Right ventricle myocardium inferior (tissue), 1 donor: ENCODE results near the gene DRC3. TPM values are rescaled to one million over a fixed set of nuclear protein-coding genes. Genes with fewer than 3 reads are reported as not detected.

Source experiments
- ATAC-seq: fragments of 200-7000 bp; cut with Tn5 transposase; one replicate; pipeline ENCODE4 v1.9.1; 2020; ENCODE audit warnings: mild to moderate bottlenecking, moderate library complexity
- DNase-seq: peaks from one replicate; pipeline ENCODE4 v3.0.0; 2021; ENCODE audit errors: missing footprints
- intact Hi-C: fragments of 100-400 bp; cut with DNase I; formaldehyde crosslinking; loops from one replicate; pipeline ENCODE4 v1.11.0; 2022
- total RNA-seq: library from RNA; stranded (reverse); fragmentation: NEBNext Ultra II Directional; extraction: Animal tissue kit (Norgen Biotek cat#: 25700); gene quantifications from one replicate; pipeline ENCODE4 v1.2.1, GENCODE V29; 2021
- donor health status: DM: no; HTN: yes; CAD: no; lungs with severe emphysema.

Gene DRC3
- total RNA-seq, 1 donor from 2014 or later: 1.6 TPM

DNA sequence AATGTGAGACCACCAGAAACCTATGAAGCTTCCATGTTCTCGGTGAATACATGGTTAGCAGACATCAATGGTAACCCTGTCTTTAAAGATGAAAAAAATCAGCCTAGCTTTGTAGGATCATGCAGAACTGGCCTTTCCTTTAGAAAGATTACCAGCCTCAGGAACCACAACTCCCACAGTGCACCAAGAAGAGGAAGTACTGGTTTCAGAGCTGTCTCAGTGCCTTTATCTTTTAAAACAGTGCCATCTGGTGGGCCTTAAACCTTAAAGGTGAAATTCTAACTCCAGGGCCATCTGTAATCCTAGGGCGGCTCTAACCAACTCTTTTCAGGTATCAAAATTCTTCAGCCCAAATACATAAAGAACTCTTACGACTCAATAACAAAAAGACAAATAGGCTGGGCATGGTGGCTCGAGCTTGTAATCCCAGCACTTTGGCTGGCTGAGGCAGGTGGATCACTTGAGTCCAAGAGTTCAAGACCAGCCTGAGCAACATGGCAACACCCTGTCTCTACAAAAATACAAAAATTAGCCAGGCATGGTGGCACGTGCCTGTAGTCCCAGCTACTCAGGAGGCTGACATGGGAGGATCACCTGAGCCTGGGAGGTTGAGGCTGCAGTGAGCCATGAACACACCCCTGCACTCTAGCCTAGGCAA is 60.9 kb downstream of the DRC3 start:
- intact Hi-C loops: loop anchor here (1.0 to 5.0 kb wide), 5 partner anchors 39 to 352 kb away; partner anchors contain the start of genes DRC3, RAI1 and TOM1L2
- ATAC-seq (peak; percentile 89), DNase-seq (no peak)

DNA sequence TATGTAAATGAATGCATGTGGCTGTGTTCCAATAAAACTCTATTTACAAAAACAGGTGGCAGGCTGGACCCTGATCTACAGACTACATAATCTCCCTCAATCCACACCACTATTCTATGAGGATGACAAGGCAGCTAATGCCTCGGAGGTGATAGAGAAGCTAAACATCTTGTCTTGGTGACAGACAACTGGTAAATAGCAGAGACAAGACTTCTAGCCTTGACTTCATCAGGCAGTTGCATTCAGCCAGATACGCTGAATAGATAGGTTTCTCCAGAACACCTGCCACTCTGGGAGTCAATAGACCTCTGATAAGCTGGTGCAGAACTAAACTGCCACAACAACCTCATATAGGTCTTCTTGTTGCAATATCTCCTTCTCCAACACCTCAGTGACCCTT is 63.0 kb downstream of the DRC3 start:
- DNase-seq (no peak), ATAC-seq (no peak)
- intact Hi-C loops: loop anchor here (5.0 kb wide), 1 partner anchor 363 kb away; no protein-coding TSS in a partner anchor

DNA sequence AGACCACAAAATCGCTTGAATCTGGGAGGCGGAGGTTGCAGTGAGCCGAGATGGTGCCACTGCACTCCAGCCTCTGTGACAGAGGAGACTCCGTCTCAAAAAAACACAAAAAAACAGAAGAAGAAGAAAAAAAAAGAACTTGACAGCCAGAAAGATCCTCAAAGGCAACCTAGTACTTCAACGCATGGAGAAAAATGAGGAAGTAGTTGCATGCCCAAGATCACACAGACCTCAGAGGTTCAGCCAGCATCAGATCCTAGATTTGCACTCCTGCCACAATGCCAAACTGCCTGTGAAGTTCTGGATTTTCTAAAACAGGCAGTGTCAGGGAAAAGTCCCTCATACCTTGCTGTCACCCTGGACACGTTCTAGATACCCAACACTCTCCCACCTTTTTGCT is 64.8 kb downstream of the DRC3 start:
- intact Hi-C loops: loop anchor here (5.0 kb wide), 1 partner anchor 365 kb away; no protein-coding TSS in a partner anchor
- ATAC-seq (no peak), DNase-seq (no peak)

DNA sequence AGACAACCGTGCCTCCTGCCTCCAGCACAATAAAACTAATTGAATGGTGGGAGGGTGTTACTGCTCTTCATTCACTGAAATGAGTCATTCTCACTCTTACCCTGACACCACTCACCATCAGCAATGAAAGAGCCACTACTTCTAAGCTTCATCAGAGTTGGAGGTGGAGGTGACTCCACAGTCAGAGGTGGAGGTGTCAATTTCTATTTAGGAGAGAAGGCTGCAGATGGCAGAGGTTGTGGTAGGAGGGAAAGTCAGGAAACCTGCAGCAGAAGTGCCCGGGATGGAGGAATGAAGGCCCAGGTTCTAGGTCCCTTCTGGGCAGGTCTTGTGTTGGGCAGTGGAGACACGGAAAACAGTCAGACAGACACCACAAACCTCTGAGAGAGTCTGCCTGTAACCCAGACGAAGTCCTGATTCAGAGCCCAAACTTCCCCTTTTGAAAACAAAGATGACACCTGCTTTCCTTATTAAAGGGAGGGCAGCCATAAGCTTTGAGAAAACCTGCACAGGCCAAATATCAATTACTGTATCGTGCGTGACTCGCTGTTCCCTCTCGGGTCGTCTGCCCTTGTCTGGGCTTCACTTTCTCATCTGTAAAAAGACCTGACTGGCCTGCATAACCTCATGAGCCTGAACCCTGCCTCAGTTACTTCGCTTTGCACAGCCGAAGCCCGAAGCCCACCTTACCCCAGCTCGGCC is 65.6 kb downstream of the DRC3 start:
- ATAC-seq (no peak), DNase-seq (no peak)
- intact Hi-C loops: loop anchor here (5.0 kb wide), 1 partner anchor 366 kb away; no protein-coding TSS in a partner anchor

DNA sequence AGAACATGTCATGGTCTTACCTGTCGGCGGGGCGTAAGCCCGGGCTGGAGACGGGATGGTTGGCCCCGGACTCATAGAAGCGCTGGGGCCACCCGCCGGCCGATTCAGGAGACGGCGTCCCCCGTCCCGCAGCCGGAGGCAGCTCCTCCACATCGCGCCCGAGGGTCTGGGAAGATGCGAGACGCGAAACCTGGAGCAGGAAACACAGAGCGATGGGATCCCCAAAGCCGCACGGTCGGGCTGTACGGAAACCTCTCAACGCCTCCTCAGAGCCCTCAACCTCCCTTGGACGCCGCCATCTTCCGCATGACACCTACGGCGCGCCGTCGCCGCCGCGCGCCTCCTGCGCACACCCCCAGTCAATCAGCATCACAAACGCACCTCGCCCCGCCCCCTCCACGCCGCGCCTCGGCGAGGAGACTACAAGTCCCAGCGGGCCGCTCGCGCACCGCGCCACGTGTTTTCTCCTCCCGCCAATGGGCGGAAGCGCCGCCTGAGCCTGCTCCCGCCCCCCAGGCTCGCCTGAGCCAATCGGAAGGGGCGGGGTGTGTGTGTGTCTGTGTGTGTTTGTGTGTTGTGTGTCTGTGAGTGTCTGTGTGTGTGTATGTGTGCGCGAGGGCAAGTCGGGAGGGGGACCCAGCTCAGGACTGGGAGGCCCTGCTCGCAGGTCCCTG is 66.3 kb downstream of the DRC3 start, which contains the start of the genes ATPAF2 and GID4:
Gene ATPAF2, minus strand, starts transcription at position 308 of the 674 bp plus-strand sequence. Its CDS starts 155 bp downstream, at position 153.
Gene GID4, plus strand, starts transcription at position 548 of the 674 bp plus-strand sequence. Its CDS starts 57 bp downstream, at position 605.
- peak; percentile 100 for DNase-seq
- intact Hi-C loops: loop anchor here (5.0 kb wide), 1 partner anchor 367 kb away; no protein-coding TSS in a partner anchor
- ATAC-seq: peak; percentile 97

DNA sequence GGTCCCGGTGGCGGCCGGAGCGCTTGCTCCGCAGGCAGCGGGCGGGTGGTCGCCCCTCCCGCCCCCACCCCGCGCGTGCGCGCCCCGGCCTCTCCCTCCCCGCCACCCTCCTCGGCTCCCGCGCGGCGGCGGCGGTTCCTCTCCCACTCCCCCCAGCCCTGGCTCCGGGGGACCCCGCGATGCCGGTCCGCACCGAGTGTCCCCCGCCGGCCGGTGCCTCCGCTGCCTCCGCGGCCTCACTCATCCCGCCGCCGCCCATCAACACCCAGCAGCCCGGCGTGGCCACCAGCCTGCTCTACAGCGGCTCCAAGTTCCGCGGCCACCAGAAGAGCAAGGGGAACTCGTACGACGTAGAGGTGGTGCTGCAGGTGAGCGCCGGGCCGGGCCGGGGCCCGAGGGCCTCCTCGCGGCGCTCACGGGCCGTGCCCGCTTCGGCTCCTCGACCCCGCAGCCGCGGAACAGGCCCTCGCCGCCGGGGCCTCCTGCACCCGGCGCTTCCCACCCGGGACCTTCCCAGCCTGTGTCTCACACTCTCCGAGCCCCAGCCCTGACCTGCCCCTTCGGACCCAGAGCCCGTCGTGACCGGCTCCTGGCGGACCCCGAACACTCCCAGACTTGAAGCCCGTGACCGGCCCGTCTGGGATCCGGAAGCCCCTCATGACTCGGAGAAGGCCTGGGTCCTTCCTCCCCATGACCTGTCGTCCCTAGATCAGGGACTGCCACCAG is 67.0 kb downstream of the DRC3 start:
- ATAC-seq (peak; percentile 61), DNase-seq (peak; percentile 79)
- intact Hi-C loops: loop anchor here (5.0 kb wide), 1 partner anchor 367 kb away; no protein-coding TSS in a partner anchor

DNA sequence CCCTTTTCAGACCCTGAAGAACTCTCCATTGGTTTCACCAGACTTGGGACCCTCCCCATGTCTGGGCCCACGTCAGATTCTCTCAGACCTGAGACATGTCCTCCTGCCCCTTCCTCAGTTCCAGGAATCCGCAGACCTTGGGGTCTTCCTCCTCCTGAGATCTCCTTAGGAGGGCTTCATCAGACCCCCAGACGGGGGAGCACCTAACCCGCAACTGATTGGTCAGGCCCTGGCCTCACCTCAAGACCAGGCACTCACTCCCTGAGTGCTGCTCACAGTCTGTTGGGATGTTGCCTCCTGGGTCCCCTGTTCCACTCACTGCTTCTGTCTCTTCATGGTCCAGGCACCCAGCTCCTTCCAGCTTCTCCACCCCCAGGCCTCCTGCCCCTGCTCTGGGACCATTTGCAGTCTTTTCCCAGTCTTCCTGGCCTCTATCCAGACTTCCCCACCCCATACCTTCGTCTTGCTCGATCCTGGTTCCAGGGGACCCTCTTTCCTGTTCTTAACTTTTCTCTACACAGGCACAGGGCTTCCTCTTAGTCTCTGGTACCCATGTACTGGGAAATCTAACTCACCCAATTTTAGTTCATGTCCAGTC is 67.7 kb downstream of the DRC3 start:
- DNase-seq: no peak
- intact Hi-C loops: no loop called here
- no peak for ATAC-seq

DNA sequence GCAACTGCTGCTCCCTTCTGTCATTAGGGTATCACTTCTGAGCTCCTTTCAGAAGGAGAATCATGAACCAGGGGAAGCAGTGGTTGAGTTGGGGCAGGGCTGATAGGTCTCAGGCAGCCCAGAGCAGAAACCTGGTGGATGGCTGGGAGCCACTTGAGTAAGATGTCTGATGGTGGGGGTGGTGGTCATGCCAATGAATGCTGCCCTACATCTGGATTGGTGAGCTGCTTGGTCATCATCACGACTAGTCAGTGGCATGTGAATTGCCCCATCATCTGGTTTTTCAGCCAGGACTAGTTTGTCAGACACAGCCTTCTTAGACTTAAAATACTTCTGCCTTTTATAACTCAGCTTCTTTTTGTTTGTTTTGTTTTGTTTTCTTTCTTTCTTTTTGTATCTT is 69.1 kb downstream of the DRC3 start:
- no peak for DNase-seq
- intact Hi-C loops: no loop called here
- no peak for ATAC-seq

DNA sequence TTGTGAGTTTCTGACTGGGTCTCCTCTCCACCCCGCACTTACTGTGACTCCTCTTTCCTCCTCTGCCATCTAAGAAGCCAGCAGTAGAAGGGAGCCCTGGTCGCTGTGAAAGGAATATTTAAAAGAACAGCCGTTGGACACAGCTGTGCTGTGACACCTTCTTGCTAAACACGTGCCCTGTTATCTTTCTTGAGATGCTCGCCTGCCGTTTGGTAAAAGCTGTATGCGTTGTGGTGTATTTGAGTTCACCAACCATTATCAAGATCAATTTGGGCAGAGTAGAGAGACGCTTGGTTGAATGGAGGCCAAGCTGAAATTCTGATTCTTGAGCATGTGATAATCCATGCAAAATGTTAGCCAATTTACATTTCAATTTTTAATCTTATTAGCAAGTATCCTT is 70.3 kb downstream of the DRC3 start:
- intact Hi-C loops: no loop called here
- DNase-seq (no peak), ATAC-seq (no peak)

DNA sequence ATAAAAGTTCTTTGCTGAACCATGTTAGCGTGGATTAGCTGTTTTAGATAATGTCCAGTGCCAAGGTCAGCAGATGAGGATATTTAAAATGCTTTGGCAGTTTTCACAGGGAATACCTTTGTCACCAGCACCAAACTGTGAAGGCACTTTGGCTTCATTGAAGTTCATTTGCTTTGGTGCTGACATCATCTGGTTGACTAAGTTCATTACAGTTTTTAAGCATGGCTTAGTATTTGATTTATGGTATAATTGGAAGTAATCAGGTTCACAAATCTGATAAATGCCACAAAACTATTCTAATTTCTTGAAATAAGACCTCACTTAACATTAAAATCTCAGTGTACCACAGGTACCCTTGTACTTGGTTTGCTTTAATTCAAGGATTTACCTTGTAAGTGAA is 70.8 kb downstream of the DRC3 start:
- intact Hi-C loops: no loop called here
- no peak for DNase-seq
- no peak for ATAC-seq

DNA sequence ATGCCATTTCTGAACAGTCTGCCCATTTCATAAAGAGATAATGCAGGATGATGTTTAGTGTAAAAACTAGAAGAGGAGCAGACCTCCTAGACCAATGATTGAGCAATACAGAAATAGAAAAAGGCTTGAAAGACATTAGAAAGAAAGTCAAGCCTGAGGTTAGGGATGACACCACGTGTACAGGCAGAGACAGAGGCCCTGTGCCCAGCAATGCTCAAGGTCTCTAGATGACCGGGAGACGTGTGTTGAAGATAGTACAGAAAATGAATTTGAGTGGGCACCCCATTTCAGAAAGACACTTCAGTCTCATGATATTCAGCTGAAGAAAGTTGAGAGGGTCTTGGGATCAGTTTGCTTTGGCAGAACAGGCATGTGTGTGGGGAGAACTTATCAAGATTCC is 71.9 kb downstream of the DRC3 start:
- no peak for ATAC-seq
- intact Hi-C loops: no loop called here
- DNase-seq: no peak

DNA sequence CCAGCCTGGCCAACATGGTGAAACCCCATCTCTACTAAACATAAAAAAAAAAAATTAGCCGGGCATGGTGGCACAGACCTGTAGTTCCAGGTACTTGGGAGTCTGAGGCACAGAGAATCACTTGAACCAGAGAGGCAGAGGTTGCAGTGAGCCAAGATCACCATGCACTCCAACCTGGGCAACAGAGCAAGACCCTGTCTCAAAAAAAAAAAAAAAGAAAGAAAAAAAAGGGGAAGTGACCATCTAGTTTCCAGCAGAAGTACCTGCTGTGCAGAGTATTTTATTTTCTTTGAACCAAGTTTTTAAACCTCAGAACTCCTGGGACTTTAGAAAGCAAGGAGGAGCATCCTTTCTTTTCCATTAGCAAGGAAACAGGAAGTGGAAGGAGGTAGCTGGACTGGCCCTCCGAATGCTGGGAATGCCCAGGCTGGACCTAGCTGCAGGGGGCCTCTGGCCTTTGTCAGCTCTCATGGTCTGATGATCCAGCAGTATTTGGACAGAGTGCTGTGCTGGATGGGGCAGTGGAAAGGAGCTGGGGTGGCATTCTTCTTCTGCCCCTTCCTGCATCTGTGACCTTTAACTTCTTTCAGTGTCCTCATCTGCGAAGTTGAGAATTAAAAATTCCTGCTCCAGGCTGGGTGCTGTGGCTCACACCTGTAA is 73.2 kb downstream of the DRC3 start:
- no peak for DNase-seq
- intact Hi-C loops: no loop called here
- ATAC-seq: no peak

DNA sequence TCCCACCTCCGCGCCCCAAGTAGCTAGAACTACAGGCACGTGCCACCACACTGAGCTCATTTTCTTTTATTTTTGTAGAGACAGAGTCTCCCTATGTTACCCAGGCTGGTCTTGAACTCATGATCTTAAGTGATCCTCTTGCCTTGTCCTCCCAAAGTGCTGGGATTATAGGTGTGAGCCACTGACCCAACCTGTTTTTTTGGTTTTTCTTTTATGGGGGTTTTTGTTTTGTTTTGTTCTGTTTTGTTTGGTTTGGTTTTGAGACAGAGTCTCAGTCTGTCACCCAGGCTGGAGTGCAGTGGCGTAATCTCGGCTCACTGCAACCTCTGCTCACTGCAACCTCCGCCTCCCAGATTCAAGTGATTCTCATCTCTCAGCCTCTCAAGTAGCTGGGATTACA is 82.9 kb downstream of the DRC3 start:
- ATAC-seq: no peak
- intact Hi-C loops: no loop called here
- no peak for DNase-seq

DNA sequence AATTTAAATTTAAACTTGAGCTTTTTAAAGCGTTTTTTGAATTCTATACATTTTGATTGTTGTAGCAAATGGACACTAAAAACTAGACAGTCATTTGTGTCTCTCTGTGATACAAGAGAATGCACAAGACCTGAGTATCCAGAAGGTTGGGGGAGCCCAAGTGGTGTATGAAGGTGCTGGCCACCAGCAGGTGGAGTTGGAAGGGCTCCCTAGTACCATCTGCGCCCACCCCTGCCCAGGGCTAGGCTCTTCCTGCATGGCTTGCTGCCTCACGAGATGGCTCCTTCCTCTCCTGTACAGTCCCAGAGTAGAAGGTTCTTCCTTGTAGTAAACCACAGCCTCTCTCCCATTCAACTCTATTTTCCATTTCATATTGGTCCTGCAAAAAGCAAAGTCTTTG is 83.6 kb downstream of the DRC3 start:
- no peak for DNase-seq
- intact Hi-C loops: no loop called here
- ATAC-seq: no peak

DNA sequence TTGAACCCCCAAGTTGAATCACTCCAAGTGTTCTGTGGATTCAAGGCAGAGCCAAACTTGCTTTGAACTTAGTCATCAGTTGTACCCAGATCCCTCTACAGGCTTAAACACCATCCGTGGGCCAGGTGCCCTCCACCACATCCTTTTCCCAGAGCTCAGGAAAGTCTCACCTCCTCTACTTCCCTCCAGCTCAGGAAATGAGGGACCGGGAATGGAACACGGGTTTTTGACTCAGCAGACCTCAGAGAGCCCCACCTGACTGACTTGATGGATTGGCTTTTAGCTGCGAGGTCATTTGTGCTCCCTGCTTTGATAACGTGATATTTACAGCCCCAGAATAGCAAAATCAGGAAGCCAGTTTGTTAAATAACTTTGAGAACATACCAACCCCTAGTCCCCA is 86.6 kb downstream of the DRC3 start:
- intact Hi-C loops: no loop called here
- DNase-seq (no peak), ATAC-seq (no peak)

DNA sequence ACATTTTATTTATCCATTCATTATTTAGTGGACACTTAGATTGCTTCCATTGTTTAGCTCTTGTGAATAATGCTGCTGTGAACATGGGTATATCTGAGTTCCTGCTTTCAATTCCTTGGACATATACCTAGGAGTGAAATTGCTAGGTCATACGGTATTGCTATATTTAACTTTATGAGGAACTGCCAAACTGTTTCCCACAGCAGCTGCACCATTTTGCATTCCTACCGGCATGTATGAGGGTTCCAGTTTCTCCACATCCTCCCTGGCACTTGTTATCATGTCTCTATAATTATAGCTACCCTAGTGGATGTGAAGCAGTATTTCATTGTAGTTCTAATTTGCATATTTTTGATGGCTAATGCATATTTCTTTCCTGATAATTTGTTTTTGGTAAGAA is 91.4 kb downstream of the DRC3 start:
- DNase-seq (no peak), ATAC-seq (peak; percentile 42)
- intact Hi-C loops: no loop called here

DNA sequence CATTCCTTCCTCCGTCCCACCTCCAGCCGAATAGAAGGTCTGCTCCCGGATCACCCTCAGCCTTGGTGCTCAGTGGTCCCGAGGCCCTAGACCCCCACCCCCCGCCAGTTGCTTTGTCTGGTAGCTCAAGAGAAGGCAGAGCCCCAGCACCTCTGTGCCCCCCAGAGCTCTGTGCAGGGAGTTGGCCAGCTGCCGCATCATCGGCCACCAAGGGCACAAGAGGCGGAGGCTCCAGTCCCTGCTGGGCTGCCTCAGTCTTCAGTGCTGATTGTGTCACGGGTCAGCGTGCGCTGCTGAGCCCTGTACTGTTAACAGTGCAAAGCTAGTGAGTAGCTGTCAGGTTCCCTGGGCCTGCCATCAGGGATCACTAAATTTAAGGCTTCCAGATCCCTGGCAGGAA is 92.9 kb downstream of the DRC3 start:
- DNase-seq: no peak
- intact Hi-C loops: no loop called here
- ATAC-seq: no peak
